GM12878 (cell line): ENCODE measurements around the gene EFCAB13. TPM values are rescaled to one million over a fixed set of nuclear protein-coding genes. Genes with fewer than 3 reads are reported as not detected.

ENCODE experiments used
- ATAC-seq: fragments of 200-7000 bp; cut with Tn5 transposase; 3 replicates; pipeline ENCODE4 v1.9.1; 2020; ENCODE audit warnings: mild to moderate bottlenecking, moderate library complexity
- BruUV-seq: library from RNA; stranded (reverse); fragments of 400-500 nt; replicated peaks from 2 replicates; lab custom pipeline; 2021; lab: Mats Ljungman, UMichigan
- CTCF ChIA-PET: fragments of 300-600 bp; sonication (Branson Sonifier 250); formaldehyde crosslinking; extraction: SDS; loops from one replicate; lab custom pipeline; 2021; ENCODE audit warnings: inconsistent platforms; lab: Yijun Ruan, JAX
- POLR2A ChIA-PET: fragments of 350-600 bp; formaldehyde crosslinking; extraction: SDS; loops from one replicate; lab custom pipeline; 2021; ENCODE audit warnings: inconsistent platforms; lab: Charles Lee
- RAD21 ChIA-PET: fragments of 300-600 bp; sonication (Branson Sonifier 250); formaldehyde crosslinking; loops from one replicate; lab custom pipeline; 2023; ENCODE audit warnings: antibody characterized with exemption; ENCODE audit not compliant: unreplicated experiment; lab: Charles Lee
- SMC1A ChIA-PET: fragments of 300-600 bp; sonication (Branson Sonifier 250); formaldehyde crosslinking; loops from one replicate; lab custom pipeline; 2023; ENCODE audit not compliant: unreplicated experiment, uncharacterized antibody; lab: Charles Lee
- DNase-seq: peaks from one replicate; pipeline ENCODE4 v3.0.0-alpha.2; 2011; ENCODE audit warnings: low read depth, low spot score
- FAIRE-seq: peaks from 3 replicates; lab custom pipeline; 2011; peaks lifted over from hg19 to GRCh38; lab: Jason Lieb, UNC
- H2AFZ ChIP-seq: 2 replicates; pipeline ENCODE4 v1.6.0; 2011; ENCODE audit warnings: low read depth, low read length, control low read depth; ENCODE audit not compliant: control insufficient read depth
- H3K27ac ChIP-seq: 2 replicates; pipeline ENCODE4 v1.5.1; 2011; ENCODE audit warnings: control low read depth; ENCODE audit not compliant: control insufficient read depth, insufficient read depth
- H3K27me3 ChIP-seq, 2 experiments: replicated peaks in 1 of 2; 2 replicates each; pipeline versions ENCODE4 v1.6.0 to v1.6.1; 2011; ENCODE audit warnings: low read length in 1 of 2; ENCODE audit not compliant: control insufficient read depth in 2 of 2, insufficient read depth in 2 of 2
- H3K36me3 ChIP-seq, 2 experiments: 2 replicates each; pipeline ENCODE4 v1.5.1; 2011; ENCODE audit warnings: low read length in 1 of 2; ENCODE audit not compliant: control insufficient read depth in 2 of 2, insufficient read depth in 2 of 2
- H3K4me1 ChIP-seq: 2 replicates; pipeline ENCODE4 v1.6.1; 2011; ENCODE audit warnings: mild to moderate bottlenecking, low read length, moderate library complexity, mixed read lengths; ENCODE audit not compliant: control insufficient read depth, insufficient read depth
- H3K4me2 ChIP-seq: 2 replicates; pipeline ENCODE4 v1.6.0; 2011; ENCODE audit warnings: control low read depth; ENCODE audit not compliant: control insufficient read depth, insufficient read depth
- H3K4me3 ChIP-seq: fragments of 200-600 bp; sonication (generic); 2 replicates; pipeline ENCODE4 v1.5.1; 2016
- H3K79me2 ChIP-seq: 2 replicates; pipeline ENCODE4 v1.6.0; 2011; ENCODE audit warnings: low read length; ENCODE audit not compliant: control insufficient read depth, insufficient read depth
- H3K9ac ChIP-seq: 2 replicates; pipeline ENCODE4 v1.8.0; 2011; ENCODE audit warnings: low read length, control low read depth, mixed read lengths; ENCODE audit not compliant: control insufficient read depth, insufficient read depth
- H3K9me3 ChIP-seq: replicated peaks from 3 replicates; pipeline ENCODE4 v1.5.1; 2011; ENCODE audit warnings: mild to moderate bottlenecking, low read length; ENCODE audit not compliant: control insufficient read depth, insufficient read depth
- H4K20me1 ChIP-seq: 2 replicates; pipeline ENCODE4 v1.6.0; 2011; ENCODE audit not compliant: control insufficient read depth, insufficient read depth
- ASH2L ChIP-seq: fragments of 300-600, 200-600 bp; sonication (generic); IDR thresholded peaks from 2 replicates; pipeline ENCODE4 v1.6.1; 2017; ENCODE audit warnings: low read depth, mild to moderate bottlenecking, borderline replicate concordance
- DPF2 ChIP-seq: fragments of 450-650 bp; IDR thresholded peaks from 2 replicates; pipeline ENCODE4 v1.6.1; 2017; ENCODE audit warnings: mild to moderate bottlenecking
- MTA2 ChIP-seq: fragments of 450-650 bp; IDR thresholded peaks from 2 replicates; pipeline ENCODE4 v1.6.1; 2016; ENCODE audit warnings: low read depth, mild to moderate bottlenecking, moderate library complexity
- NR2C1 ChIP-seq: fragments of 450-650 bp; IDR thresholded peaks from 2 replicates; pipeline ENCODE4 v1.6.1; 2017; ENCODE audit warnings: antibody characterized with exemption, mild to moderate bottlenecking, moderate library complexity
- NRF1 ChIP-seq: conservative IDR thresholded peaks from 2 replicates; pipeline ENCODE4 v1.6.1; 2011; ENCODE audit warnings: mild to moderate bottlenecking, low read depth, low read length, improper control_type of control experiment
- POLR2AphosphoS5 ChIP-seq: IDR thresholded peaks from 2 replicates; pipeline ENCODE4 v1.6.1; 2011; ENCODE audit warnings: mild to moderate bottlenecking, low read length, inconsistent platforms
- RAD51 ChIP-seq: fragments of 450-650 bp; IDR thresholded peaks from 2 replicates; pipeline ENCODE4 v1.6.1; 2016; ENCODE audit warnings: moderate library complexity, mild to moderate bottlenecking, inconsistent platforms
- RUNX3 ChIP-seq: IDR thresholded peaks from 2 replicates; pipeline ENCODE4 v1.6.1; 2012; ENCODE audit warnings: low read length, inconsistent platforms
- WGBS: methylation state at CpG from one replicate; pipeline ENCODE4 v1.1.6; 2016; ENCODE audit warnings: low lambda C conversion rate; ENCODE audit not compliant: insufficient replicate concordance, insufficient coverage; ENCODE audit errors: missing lambda C conversion rate; 5-methylcytosine and 5-hydroxymethylcytosine counted together
- in situ Hi-C: fragments of 300-500 bp; cut with MboI; formaldehyde crosslinking; loops from 9 replicates; pipeline ENCODE4 v1.14.3; 2018; ENCODE audit warnings: mixed read lengths
- intact Hi-C: fragments of 100-400 bp; cut with micrococcal nuclease; formaldehyde crosslinking; loops from one replicate; pipeline ENCODE4 v1.14.2; 2022; ENCODE audit not compliant: unreplicated experiment
- polyA plus RNA-seq, 11 experiments: library from polyadenylated mRNA; depleted of rRNA in 4 of 11; unstranded in 6 of 11; stranded (reverse) in 5 of 11; fragments of >200 nt; fragmentation: Nextera tagmentation in 4 of 11; fragmentation: Illumina TruSeq in 1 of 11; extraction: Ambion mirVana in 4 of 11; extraction: Trizol in 1 of 11; gene quantifications; 1 replicate in 1 of 11; 2 replicates in 10 of 11; pipeline versions ENCODE4 v1.2.1 to v1.2.3, GENCODE V29; 2011 to 2016; ENCODE audit warnings: inconsistent platforms in 2 of 11, missing spikeins in 2 of 11, low read depth in 1 of 11
- total RNA-seq, 4 experiments: library from RNA; depleted of rRNA in 3 of 4; stranded (reverse); fragments of >200 nt in 3 of 4; fragmentation: Illumina TruSeq in 1 of 4; extraction: Trizol in 1 of 4; gene quantifications; 2 replicates each; pipeline versions ENCODE4 v1.2.1 to v1.2.3, GENCODE V29; 2013 to 2021
- TF ChIP-seq, protein P1 (sequence below): fragments of 450-650 bp; IDR thresholded peaks from 2 replicates; pipeline ENCODE4 v1.6.1; 2017; ENCODE audit warnings: mild to moderate bottlenecking, moderate library complexity

Gene EFCAB13
- total and polyA plus RNA-seq, 10 of the 15 experiments (the other 5 are each of a cell fraction or from before 2014, with no cell fraction given): 0.90 to 8.7 (median 5.0) TPM

DNA sequence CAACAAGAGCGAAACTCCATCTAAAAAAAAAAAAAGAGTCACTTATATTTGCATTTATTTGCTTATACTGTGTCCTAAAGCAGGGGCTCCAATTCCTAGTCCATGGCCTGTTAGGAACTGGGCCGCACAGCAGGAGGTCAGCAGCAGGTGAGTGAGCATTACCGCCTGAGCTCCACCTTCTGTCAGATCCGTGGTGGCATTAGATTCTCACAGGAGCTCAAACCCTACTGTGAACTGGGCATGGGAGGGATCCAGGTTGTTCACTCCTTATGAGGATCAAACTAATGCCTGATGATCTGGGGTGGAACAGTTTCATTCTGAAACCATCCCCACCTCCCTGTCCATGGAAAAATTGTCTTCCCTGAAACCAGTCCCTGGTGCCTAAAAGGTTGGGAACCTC lies 45.2 kb upstream of the EFCAB13 start:
- in situ Hi-C loops: no loop called here

More for the DNA sequence above, 45.2 kb upstream of the EFCAB13 start:
- H3K4me3 ChIP-seq: peak overlapping the region; percentile 57
- H4K20me1 ChIP-seq: no peaks in the 10 kb centered on the region
- no peak for DNase-seq
- H3K4me1 ChIP-seq: peaks cover 40% of the 10 kb centered on the region
- H2AFZ ChIP-seq: peak overlapping the region; percentile 49
- POLR2A ChIA-PET: interaction anchor here (0.6 to 2.3 kb wide), 10 partner anchors 9 to 89 kb away, joined by 3 to 16 read pairs (median 6); partner anchors contain the start of gene CDC27
- peak overlapping the region; percentile 44; the same call in 1 of the 2 replicates for H3K9ac ChIP-seq
- ATAC-seq: peak; percentile 44
- CTCF ChIA-PET: interaction anchor here (0.8 to 3.3 kb wide), 8 partner anchors 8 to 49 kb away, joined by 3 to 15 read pairs (median 4); no protein-coding TSS in a partner anchor
- peak overlapping the region; percentile 79 for H3K27ac ChIP-seq
- peak overlapping the region; percentile 76 for H3K4me2 ChIP-seq
- no peaks in the 10 kb centered on the region for H3K79me2 ChIP-seq
- no peak for FAIRE-seq
- H3K9me3 ChIP-seq: no peaks in the 10 kb centered on the region; the same call in 2 of the 3 replicates
- WGBS: 20% methylated on average over 4 of the region's 4 CpGs
- no peaks in the 10 kb centered on the region; a peak in 1 of 4 replicates for H3K36me3 ChIP-seq
- H3K27me3 ChIP-seq: no peaks in the 10 kb centered on the region
- BruUV-seq: no TSS peak
- intact Hi-C loops: loop anchor here (2.0 kb wide), 2 partner anchors 22 to 48 kb away; no protein-coding TSS in a partner anchor
- SMC1A ChIA-PET: interaction anchor here (0.8 to 3.9 kb wide), 14 partner anchors 9 to 105 kb away, joined by 3 to 38 read pairs (median 4); partner anchors contain the start of genes EFCAB13 and ITGB3
- RAD21 ChIA-PET: interaction anchor here (0.7 to 7.1 kb wide), 9 partner anchors 8 to 71 kb away, joined by 3 to 43 read pairs (median 6); no protein-coding TSS in a partner anchor
- TF ChIP-seq NRF1 (no peak), RUNX3 (no peak), MTA2 (no peak), ASH2L (no peak), DPF2 (no peak), POLR2AphosphoS5 (0 out of 2 replicates have a peak, but pooled peaks have one; percentile 32), NR2C1 (no peak), RAD51 (no peak)
- TF ChIP-seq, protein P1, sequence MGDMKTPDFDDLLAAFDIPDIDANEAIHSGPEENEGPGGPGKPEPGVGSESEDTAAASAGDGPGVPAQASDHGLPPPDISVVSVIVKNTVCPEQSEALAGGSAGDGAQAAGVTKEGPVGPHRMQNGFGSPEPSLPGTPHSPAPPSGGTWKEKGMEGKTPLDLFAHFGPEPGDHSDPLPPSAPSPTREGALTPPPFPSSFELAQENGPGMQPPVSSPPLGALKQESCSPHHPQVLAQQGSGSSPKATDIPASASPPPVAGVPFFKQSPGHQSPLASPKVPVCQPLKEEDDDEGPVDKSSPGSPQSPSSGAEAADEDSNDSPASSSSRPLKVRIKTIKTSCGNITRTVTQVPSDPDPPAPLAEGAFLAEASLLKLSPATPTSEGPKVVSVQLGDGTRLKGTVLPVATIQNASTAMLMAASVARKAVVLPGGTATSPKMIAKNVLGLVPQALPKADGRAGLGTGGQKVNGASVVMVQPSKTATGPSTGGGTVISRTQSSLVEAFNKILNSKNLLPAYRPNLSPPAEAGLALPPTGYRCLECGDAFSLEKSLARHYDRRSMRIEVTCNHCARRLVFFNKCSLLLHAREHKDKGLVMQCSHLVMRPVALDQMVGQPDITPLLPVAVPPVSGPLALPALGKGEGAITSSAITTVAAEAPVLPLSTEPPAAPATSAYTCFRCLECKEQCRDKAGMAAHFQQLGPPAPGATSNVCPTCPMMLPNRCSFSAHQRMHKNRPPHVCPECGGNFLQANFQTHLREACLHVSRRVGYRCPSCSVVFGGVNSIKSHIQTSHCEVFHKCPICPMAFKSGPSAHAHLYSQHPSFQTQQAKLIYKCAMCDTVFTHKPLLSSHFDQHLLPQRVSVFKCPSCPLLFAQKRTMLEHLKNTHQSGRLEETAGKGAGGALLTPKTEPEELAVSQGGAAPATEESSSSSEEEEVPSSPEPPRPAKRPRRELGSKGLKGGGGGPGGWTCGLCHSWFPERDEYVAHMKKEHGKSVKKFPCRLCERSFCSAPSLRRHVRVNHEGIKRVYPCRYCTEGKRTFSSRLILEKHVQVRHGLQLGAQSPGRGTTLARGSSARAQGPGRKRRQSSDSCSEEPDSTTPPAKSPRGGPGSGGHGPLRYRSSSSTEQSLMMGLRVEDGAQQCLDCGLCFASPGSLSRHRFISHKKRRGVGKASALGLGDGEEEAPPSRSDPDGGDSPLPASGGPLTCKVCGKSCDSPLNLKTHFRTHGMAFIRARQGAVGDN: peak; percentile 5; the same call in 1 of the 2 replicates
